Esophagus squamous epithelium (tissue), 4 donors: ENCODE results near the gene TCERG1.

ENCODE experiments used
- POLR2A ChIP-seq, 4 donors: fragments of 450-650 bp; IDR thresholded peaks; one replicate each; pipeline ENCODE4 v1.6.1; 2017; ENCODE audit warnings: antibody characterized with exemption in 4 of 4, mild to moderate bottlenecking in 4 of 4, moderate library complexity in 3 of 4
- TF ChIP-seq, protein P1 (sequence below), 6 experiments: fragments of 450-650 bp in 4 of 6; fragments of 200-600 bp in 2 of 6; sonication (generic) in 2 of 6; IDR thresholded peaks; one replicate each; pipeline ENCODE4 v1.5.1; 2016 to 2019; ENCODE audit warnings: antibody characterized with exemption in 6 of 6, mild to moderate bottlenecking in 4 of 6, moderate library complexity in 4 of 6

DNA sequence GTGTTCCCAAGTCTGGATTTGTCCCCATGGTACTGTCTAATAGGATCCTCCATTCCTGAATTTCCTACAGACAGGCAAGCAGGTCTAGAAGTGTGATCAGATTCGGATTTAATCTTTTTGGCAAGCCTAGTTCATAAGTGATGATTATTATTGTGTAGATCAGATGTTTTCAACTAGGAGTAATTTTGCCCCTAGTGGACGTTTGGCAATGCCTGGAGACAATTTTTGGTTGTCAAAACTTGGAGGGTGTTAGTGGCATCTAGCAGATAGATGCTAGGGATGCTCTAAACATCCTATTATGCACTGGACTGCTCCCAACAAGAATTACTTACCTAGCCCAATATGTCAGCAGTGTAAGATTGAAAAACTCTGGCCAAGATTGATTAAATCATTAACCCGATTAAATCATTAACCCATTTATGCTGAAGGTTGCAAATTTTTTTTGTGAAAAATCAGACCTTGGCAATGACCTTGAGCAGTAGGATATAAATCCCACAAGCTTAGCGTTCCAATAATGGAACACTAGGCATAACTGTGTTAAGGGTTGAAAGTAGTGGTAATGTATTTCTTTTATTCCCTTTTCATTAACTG, 28.2 kb downstream of the TCERG1 start:
- TF ChIP-seq POLR2A (IDR thresholded peaks at IDR 0.05), result no peak
- TF ChIP-seq, protein P1, sequence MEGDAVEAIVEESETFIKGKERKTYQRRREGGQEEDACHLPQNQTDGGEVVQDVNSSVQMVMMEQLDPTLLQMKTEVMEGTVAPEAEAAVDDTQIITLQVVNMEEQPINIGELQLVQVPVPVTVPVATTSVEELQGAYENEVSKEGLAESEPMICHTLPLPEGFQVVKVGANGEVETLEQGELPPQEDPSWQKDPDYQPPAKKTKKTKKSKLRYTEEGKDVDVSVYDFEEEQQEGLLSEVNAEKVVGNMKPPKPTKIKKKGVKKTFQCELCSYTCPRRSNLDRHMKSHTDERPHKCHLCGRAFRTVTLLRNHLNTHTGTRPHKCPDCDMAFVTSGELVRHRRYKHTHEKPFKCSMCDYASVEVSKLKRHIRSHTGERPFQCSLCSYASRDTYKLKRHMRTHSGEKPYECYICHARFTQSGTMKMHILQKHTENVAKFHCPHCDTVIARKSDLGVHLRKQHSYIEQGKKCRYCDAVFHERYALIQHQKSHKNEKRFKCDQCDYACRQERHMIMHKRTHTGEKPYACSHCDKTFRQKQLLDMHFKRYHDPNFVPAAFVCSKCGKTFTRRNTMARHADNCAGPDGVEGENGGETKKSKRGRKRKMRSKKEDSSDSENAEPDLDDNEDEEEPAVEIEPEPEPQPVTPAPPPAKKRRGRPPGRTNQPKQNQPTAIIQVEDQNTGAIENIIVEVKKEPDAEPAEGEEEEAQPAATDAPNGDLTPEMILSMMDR (IDR thresholded peaks at IDR 0.05), result no peak
